GM13976 (cell line): ENCODE data around the gene NEDD4L.
A peak's percentile ranks its signal among the peaks of the same experiment; 100 is the strongest.

Experiments
- DNase-seq: peaks from one replicate; pipeline ENCODE4 v3.0.0; 2012; ENCODE audit warnings: low spot score
- in situ Hi-C: fragments of 300-500 bp; cut with MboI; formaldehyde crosslinking; loops from one replicate; pipeline ENCODE4 v1.12.0; 2022; ENCODE audit warnings: low sequenced_read_pairs, mixed read lengths, inconsistent platforms; ENCODE audit not compliant: unreplicated experiment
- TF ChIP-seq, protein P1 (sequence below): IDR thresholded peaks from 2 replicates; pipeline ENCODE4 v1.5.1; 2012; ENCODE audit warnings: borderline replicate concordance, mild to moderate bottlenecking; ENCODE audit not compliant: insufficient read depth; ENCODE audit errors: extremely low read depth, missing control alignments, control extremely low read depth

NEDD4L gene

GRCh38 chr18:58309099-58309498 lies 265.1 kb downstream of the NEDD4L start:
- in situ Hi-C loops, result no loop called here

GRCh38 chr18:58309610-58310239 lies 265.7 kb downstream of the NEDD4L start:
- TF ChIP-seq, protein P1, sequence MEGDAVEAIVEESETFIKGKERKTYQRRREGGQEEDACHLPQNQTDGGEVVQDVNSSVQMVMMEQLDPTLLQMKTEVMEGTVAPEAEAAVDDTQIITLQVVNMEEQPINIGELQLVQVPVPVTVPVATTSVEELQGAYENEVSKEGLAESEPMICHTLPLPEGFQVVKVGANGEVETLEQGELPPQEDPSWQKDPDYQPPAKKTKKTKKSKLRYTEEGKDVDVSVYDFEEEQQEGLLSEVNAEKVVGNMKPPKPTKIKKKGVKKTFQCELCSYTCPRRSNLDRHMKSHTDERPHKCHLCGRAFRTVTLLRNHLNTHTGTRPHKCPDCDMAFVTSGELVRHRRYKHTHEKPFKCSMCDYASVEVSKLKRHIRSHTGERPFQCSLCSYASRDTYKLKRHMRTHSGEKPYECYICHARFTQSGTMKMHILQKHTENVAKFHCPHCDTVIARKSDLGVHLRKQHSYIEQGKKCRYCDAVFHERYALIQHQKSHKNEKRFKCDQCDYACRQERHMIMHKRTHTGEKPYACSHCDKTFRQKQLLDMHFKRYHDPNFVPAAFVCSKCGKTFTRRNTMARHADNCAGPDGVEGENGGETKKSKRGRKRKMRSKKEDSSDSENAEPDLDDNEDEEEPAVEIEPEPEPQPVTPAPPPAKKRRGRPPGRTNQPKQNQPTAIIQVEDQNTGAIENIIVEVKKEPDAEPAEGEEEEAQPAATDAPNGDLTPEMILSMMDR, result no peak
- DNase-seq, result no peak
- in situ Hi-C loops, result no loop called here

More at GRCh38 chr18:58309099-58309498, 265.1 kb downstream of the NEDD4L start:
- no peak for DNase-seq
- TF ChIP-seq, protein P1, result no peak

DNA sequence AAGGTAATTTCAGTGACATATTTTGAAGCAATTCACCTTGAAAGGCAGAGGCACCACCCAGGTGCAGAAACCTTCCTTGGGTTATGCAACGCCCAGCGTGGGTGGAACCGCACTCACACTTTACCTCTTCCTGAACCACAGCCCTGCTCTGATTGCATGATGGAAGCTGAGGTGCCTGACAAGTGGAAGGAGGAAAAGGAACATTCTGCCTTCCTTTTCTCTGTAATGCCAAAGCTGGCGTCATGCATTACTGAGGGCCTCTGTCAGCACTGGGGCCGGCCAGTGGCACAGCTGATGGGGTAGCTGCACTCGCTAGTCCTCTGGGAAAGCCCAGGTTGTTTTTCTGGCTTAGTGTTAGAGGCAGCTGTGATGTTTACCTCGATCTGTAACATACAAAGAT lies 266.5 kb downstream of the NEDD4L start:
- TF ChIP-seq, protein P1, result no peak

GRCh38 chr18:58311390-58311789 lies 267.4 kb downstream of the NEDD4L start:
- TF ChIP-seq, protein P1, result no peak
- in situ Hi-C loops, result no loop called here
- DNase-seq, result no peak

More for the DNA sequence above, 266.5 kb downstream of the NEDD4L start:
- in situ Hi-C loops, result no loop called here
- peak; percentile 18 for DNase-seq

- DNase-seq, result no peak
- in situ Hi-C loops, result no loop called here
- TF ChIP-seq, protein P1, result no peak
Measured at GRCh38 chr18:58313491-58314032, 269.5 kb downstream of the NEDD4L start.

- no peak for DNase-seq
- TF ChIP-seq, protein P1, result no peak
- in situ Hi-C loops, result no loop called here
Measured at GRCh38 chr18:58314284-58314683, 270.3 kb downstream of the NEDD4L start.
